ENCODE data around the gene MMAB.

- TF ChIP-seq CTCF (IDR thresholded peaks at IDR 0.05) (no peak), POLR2AphosphoS5 (IDR thresholded peaks at IDR 0.05) (no peak), POLR2A (IDR thresholded peaks at IDR 0.05) (no peak), EP300 (IDR thresholded peaks at IDR 0.05) (no peak)
These were observed 31.9 kb downstream of the MMAB start for GRCh38 chr12:109541413-109541726.

All from gastroesophageal sphincter (tissue), 3 donors.